ENCODE results near the gene CYB561A3.

Gene CYB561A3

DNA sequence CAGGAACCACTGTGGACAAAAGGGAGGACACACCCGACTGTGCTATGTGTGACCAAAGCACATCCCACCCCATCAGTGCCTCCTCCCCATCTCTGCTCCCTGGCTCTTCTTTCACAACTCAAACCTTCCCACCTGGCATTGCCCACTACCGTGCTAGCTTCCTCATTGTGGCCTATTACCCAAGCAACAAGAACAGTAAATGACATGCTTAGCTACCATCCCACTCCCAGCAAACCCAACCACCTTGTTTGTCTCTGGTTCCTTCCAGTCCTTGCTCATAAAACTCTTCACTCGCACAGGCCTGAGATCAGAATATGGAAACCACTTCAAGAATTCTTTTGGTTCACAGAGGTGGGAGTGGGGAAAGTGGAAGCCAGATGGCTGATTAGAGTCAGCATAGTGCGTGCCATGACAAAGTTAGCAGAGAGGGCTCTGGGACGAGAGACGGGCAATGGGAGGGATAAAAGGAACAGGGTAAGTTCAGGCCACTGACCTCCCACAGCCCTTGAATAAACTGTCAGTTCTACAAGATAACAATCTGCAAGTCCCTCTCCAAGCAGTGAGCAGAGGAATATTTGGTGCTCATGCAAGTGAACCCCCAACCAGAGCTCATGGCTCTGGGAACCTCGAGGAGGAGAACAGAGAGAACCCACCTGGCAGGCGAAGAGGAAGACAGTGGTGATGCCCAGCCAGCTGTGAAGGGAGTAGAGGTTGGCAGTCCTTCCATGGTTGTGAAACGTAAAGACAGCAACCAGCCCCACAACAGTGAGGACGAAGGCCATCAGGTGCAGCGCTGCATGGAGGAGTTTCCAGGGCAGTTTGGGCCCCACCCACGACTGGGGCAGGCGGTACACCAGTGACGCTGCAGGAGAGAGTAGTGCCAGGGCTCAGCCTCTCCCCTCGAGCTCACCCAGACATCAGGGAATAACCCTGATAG, 8.3 kb downstream of the CYB561A3 start:
- no peak for ATAC-seq
- TF ChIP-seq RARB (CRISPR knock-in tag; IDR thresholded peaks at IDR 0.05) (no peak), CSDC2 (CRISPR knock-in tag; IDR thresholded peaks at IDR 0.05) (no peak), GLIS3 (CRISPR knock-in tag; IDR thresholded peaks at IDR 0.05) (no peak), TCF4 (CRISPR knock-in tag; IDR thresholded peaks at IDR 0.05; ENCODE audit: borderline replicate concordance) (no peak), OSR1 (CRISPR knock-in tag; IDR thresholded peaks at IDR 0.05) (no peak)
- TF ChIP-seq, protein P1, sequence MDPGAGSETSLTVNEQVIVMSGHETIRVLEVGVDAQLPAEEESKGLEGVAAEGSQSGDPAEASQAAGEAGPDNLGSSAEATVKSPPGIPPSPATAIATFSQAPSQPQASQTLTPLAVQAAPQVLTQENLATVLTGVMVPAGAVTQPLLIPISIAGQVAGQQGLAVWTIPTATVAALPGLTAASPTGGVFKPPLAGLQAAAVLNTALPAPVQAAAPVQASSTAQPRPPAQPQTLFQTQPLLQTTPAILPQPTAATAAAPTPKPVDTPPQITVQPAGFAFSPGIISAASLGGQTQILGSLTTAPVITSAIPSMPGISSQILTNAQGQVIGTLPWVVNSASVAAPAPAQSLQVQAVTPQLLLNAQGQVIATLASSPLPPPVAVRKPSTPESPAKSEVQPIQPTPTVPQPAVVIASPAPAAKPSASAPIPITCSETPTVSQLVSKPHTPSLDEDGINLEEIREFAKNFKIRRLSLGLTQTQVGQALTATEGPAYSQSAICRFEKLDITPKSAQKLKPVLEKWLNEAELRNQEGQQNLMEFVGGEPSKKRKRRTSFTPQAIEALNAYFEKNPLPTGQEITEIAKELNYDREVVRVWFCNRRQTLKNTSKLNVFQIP (CRISPR knock-in tag; IDR thresholded peaks at IDR 0.05; ENCODE audit: borderline replicate concordance, low read depth): no peak

DNA sequence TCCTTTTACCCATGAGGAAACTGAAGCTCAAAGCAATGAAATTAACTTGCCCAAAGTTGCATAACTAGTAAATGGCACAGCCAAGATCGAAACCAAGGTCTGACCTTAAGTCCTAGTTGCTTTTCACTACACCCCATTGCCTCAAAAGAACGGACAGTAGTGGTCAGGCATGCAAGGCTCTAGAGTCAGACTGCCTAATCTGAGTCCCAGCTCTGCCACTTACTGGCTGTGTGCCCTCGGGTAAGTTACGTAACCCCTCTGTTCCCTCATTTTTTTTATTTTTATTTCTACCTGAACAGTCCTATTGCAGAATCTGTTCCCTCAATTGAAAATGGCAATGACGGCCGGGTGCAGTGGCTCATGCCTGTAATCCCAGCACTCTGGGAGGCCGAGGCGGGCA, 9.6 kb downstream of the CYB561A3 start:
- TF ChIP-seq ZNF8 (CRISPR knock-in tag; IDR thresholded peaks at IDR 0.05) (no peak), ZNF70 (CRISPR knock-in tag; IDR thresholded peaks at IDR 0.05) (no peak), ZNF565 (CRISPR knock-in tag; conservative IDR thresholded peaks at IDR 0.05; ENCODE audit: low read depth) (no peak), TCF4 (CRISPR knock-in tag; IDR thresholded peaks at IDR 0.05; ENCODE audit: borderline replicate concordance) (no peak), CSDC2 (CRISPR knock-in tag; IDR thresholded peaks at IDR 0.05) (no peak), ARNTL (CRISPR knock-in tag; IDR thresholded peaks at IDR 0.05; ENCODE audit: borderline replicate concordance, low read depth) (no peak), PPARA (CRISPR knock-in tag; IDR thresholded peaks at IDR 0.05; ENCODE audit: borderline replicate concordance) (no peak), GLIS3 (CRISPR knock-in tag; IDR thresholded peaks at IDR 0.05) (no peak), ZFP30 (CRISPR knock-in tag; IDR thresholded peaks at IDR 0.05) (no peak), ISL1 (CRISPR knock-in tag; IDR thresholded peaks at IDR 0.05) (no peak), TOX (CRISPR knock-in tag; IDR thresholded peaks at IDR 0.05; ENCODE audit: borderline replicate concordance) (no peak), RARB (CRISPR knock-in tag; IDR thresholded peaks at IDR 0.05) (no peak), ESRRG (CRISPR knock-in tag; IDR thresholded peaks at IDR 0.05) (no peak), ZFP3 (CRISPR knock-in tag; IDR thresholded peaks at IDR 0.05) (no peak)
- TF ChIP-seq, protein P2, sequence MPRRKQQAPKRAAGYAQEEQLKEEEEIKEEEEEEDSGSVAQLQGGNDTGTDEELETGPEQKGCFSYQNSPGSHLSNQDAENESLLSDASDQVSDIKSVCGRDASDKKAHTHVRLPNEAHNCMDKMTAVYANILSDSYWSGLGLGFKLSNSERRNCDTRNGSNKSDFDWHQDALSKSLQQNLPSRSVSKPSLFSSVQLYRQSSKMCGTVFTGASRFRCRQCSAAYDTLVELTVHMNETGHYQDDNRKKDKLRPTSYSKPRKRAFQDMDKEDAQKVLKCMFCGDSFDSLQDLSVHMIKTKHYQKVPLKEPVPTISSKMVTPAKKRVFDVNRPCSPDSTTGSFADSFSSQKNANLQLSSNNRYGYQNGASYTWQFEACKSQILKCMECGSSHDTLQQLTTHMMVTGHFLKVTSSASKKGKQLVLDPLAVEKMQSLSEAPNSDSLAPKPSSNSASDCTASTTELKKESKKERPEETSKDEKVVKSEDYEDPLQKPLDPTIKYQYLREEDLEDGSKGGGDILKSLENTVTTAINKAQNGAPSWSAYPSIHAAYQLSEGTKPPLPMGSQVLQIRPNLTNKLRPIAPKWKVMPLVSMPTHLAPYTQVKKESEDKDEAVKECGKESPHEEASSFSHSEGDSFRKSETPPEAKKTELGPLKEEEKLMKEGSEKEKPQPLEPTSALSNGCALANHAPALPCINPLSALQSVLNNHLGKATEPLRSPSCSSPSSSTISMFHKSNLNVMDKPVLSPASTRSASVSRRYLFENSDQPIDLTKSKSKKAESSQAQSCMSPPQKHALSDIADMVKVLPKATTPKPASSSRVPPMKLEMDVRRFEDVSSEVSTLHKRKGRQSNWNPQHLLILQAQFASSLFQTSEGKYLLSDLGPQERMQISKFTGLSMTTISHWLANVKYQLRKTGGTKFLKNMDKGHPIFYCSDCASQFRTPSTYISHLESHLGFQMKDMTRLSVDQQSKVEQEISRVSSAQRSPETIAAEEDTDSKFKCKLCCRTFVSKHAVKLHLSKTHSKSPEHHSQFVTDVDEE (CRISPR knock-in tag; IDR thresholded peaks at IDR 0.05): no peak
- TF ChIP-seq, protein P3, sequence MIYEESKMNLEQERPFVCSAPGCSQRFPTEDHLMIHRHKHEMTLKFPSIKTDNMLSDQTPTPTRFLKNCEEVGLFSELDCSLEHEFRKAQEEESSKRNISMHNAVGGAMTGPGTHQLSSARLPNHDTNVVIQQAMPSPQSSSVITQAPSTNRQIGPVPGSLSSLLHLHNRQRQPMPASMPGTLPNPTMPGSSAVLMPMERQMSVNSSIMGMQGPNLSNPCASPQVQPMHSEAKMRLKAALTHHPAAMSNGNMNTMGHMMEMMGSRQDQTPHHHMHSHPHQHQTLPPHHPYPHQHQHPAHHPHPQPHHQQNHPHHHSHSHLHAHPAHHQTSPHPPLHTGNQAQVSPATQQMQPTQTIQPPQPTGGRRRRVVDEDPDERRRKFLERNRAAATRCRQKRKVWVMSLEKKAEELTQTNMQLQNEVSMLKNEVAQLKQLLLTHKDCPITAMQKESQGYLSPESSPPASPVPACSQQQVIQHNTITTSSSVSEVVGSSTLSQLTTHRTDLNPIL (CRISPR knock-in tag; IDR thresholded peaks at IDR 0.05; ENCODE audit: low read depth): no peak
- ATAC-seq: no peak

DNA sequence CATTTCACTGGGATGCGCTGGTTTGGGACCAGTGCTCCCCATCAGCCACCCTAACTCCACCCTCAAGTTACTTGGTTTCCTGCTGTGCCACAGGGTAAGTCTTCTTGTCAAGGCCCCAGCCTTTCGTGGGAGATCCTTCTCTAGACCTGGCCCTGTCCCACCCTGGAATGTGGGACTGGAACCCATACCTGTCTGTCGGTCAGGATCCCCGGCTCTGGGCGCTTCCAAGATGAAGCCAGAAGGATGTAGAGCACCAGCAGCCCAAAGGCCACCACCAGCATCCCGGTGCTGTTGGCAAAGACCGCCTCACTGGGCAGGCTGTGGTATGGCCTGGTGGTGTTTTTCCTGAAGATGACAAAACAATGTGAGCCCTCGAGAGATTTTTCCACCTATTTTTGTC, 10.9 kb downstream of the CYB561A3 start:
- TF ChIP-seq ZFP3 (CRISPR knock-in tag; IDR thresholded peaks at IDR 0.05) (no peak), ARNTL (CRISPR knock-in tag; IDR thresholded peaks at IDR 0.05; ENCODE audit: borderline replicate concordance, low read depth) (no peak), ZNF70 (CRISPR knock-in tag; IDR thresholded peaks at IDR 0.05) (no peak), OSR1 (CRISPR knock-in tag; IDR thresholded peaks at IDR 0.05) (no peak), ZNF8 (CRISPR knock-in tag; IDR thresholded peaks at IDR 0.05) (no peak), GLIS3 (CRISPR knock-in tag; IDR thresholded peaks at IDR 0.05) (no peak), RARB (CRISPR knock-in tag; IDR thresholded peaks at IDR 0.05) (no peak), ISL1 (CRISPR knock-in tag; IDR thresholded peaks at IDR 0.05) (no peak), ESRRG (CRISPR knock-in tag; IDR thresholded peaks at IDR 0.05) (no peak), TOX (CRISPR knock-in tag; IDR thresholded peaks at IDR 0.05; ENCODE audit: borderline replicate concordance) (no peak), CSDC2 (CRISPR knock-in tag; IDR thresholded peaks at IDR 0.05) (no peak), SNAI2 (CRISPR knock-in tag; IDR thresholded peaks at IDR 0.05) (no peak), PPARA (CRISPR knock-in tag; IDR thresholded peaks at IDR 0.05; ENCODE audit: borderline replicate concordance) (no peak)
- TF ChIP-seq, protein P4, sequence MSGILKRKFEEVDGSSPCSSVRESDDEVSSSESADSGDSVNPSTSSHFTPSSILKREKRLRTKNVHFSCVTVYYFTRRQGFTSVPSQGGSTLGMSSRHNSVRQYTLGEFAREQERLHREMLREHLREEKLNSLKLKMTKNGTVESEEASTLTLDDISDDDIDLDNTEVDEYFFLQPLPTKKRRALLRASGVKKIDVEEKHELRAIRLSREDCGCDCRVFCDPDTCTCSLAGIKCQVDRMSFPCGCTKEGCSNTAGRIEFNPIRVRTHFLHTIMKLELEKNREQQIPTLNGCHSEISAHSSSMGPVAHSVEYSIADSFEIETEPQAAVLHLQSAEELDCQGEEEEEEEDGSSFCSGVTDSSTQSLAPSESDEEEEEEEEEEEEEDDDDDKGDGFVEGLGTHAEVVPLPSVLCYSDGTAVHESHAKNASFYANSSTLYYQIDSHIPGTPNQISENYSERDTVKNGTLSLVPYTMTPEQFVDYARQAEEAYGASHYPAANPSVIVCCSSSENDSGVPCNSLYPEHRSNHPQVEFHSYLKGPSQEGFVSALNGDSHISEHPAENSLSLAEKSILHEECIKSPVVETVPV (CRISPR knock-in tag; IDR thresholded peaks at IDR 0.05): no peak
- TF ChIP-seq, protein P3 (CRISPR knock-in tag; IDR thresholded peaks at IDR 0.05; ENCODE audit: low read depth): no peak
- TF ChIP-seq, protein P2 (CRISPR knock-in tag; IDR thresholded peaks at IDR 0.05): no peak
- TF ChIP-seq, protein P1 (CRISPR knock-in tag; IDR thresholded peaks at IDR 0.05; ENCODE audit: borderline replicate concordance, low read depth): no peak
- ATAC-seq: no peak
